HEK293 (cell line): ENCODE data around the gene KRCC1.
"Not testable (repeated sequence)": the region's sequence is repeated elsewhere in the genome, so short reads cannot be mapped to it uniquely, and the experiment has no call there.

ENCODE experiments used
- CTCF ChIA-PET: fragments of 350-600 bp; formaldehyde crosslinking; extraction: SDS; loops from one replicate; lab custom pipeline; 2021; ENCODE audit warnings: antibody characterized with exemption; lab: Yijun Ruan, JAX
- POLR2A ChIA-PET: fragments of 300-600 bp; formaldehyde crosslinking; extraction: SDS; loops from one replicate; lab custom pipeline; 2020; ENCODE audit warnings: antibody characterized with exemption, inconsistent platforms; lab: Yijun Ruan, JAX
- H3K27ac ChIP-seq: fragments of 200-500 bp; sonication (Bioruptor generic); 2 replicates; pipeline ENCODE4 v1.5.1; 2014; ENCODE audit warnings: low read depth, low read length, control low read depth, inconsistent platforms; ENCODE audit errors: extremely low read depth
- H3K36me3 ChIP-seq, 2 experiments: fragments of 200-500 bp in 1 of 2; sonication (Bioruptor generic) in 1 of 2; 1 replicate in 1 of 2; 2 replicates in 1 of 2; pipeline ENCODE4 v1.5.1; 2014 to 2017; ENCODE audit warnings: inconsistent platforms in 2 of 2, low read length in 2 of 2; ENCODE audit not compliant: control insufficient read depth in 2 of 2, insufficient read depth in 1 of 2
- H3K4me1 ChIP-seq: fragments of 200-500 bp; sonication (Bioruptor generic); 2 replicates; pipeline ENCODE4 v1.5.1; 2014; ENCODE audit warnings: mild to moderate bottlenecking, low read length, inconsistent platforms; ENCODE audit not compliant: control insufficient read depth, insufficient read depth
- H3K4me3 ChIP-seq: 2 replicates; pipeline ENCODE4 v1.5.1; 2011; ENCODE audit warnings: low read depth, mild to moderate bottlenecking, control low read depth, low read length, moderate library complexity
- H3K9me3 ChIP-seq: fragments of 200-500 bp; sonication (Bioruptor generic); 2 replicates; pipeline ENCODE4 v1.5.1; 2014; ENCODE audit warnings: low read depth, low read length, inconsistent platforms; ENCODE audit not compliant: control insufficient read depth, insufficient read depth
- EGR2 ChIP-seq: fragments of 450-650 bp; formaldehyde crosslinking; IDR thresholded peaks from 2 replicates; pipeline ENCODE4 v1.5.1; 2016; ENCODE audit warnings: low read depth, missing biosample characterization, missing genetic modification characterization
- HOXA7 ChIP-seq: sonication (generic); formaldehyde crosslinking; IDR thresholded peaks from 2 replicates; pipeline ENCODE4 v1.8.1; 2022; ENCODE audit warnings: missing genetic modification reagents, borderline replicate concordance
- HOXD13 ChIP-seq: sonication (generic); formaldehyde crosslinking; IDR thresholded peaks from 2 replicates; pipeline ENCODE4 v1.8.0; 2022; ENCODE audit warnings: missing genetic modification reagents, borderline replicate concordance
- KLF1 ChIP-seq: fragments of 450-650 bp; formaldehyde crosslinking; IDR thresholded peaks from 2 replicates; pipeline ENCODE4 v1.5.1; 2016; ENCODE audit warnings: missing biosample characterization, missing genetic modification characterization
- KLF8 ChIP-seq: fragments of 450-650 bp; formaldehyde crosslinking; IDR thresholded peaks from 2 replicates; pipeline ENCODE4 v1.5.1; 2016; ENCODE audit warnings: missing biosample characterization, missing genetic modification characterization
- RBAK ChIP-seq: fragments of 450-650 bp; formaldehyde crosslinking; IDR thresholded peaks from 2 replicates; pipeline ENCODE4 v1.5.1; 2016; ENCODE audit warnings: missing biosample characterization, missing genetic modification characterization
- SP2 ChIP-seq: fragments of 450-650 bp; formaldehyde crosslinking; IDR thresholded peaks from 2 replicates; pipeline ENCODE4 v1.5.1; 2016; ENCODE audit warnings: missing biosample characterization, missing genetic modification characterization
- SP3 ChIP-seq: fragments of 450-650 bp; formaldehyde crosslinking; IDR thresholded peaks from 2 replicates; pipeline ENCODE4 v1.5.1; 2016; ENCODE audit warnings: missing biosample characterization, missing genetic modification characterization
- ZBTB11 ChIP-seq: fragments of 450-650 bp; formaldehyde crosslinking; conservative IDR thresholded peaks from 2 replicates; pipeline ENCODE4 v1.5.1; 2016; ENCODE audit warnings: low read depth, missing biosample characterization, missing genetic modification characterization
- ZBTB7A ChIP-seq: fragments of 450-650 bp; formaldehyde crosslinking; IDR thresholded peaks from 2 replicates; pipeline ENCODE4 v1.5.1; 2016; ENCODE audit warnings: low read depth, missing biosample characterization, missing genetic modification characterization
- ZNF114 ChIP-seq: fragments of 450-650 bp; formaldehyde crosslinking; IDR thresholded peaks from 2 replicates; pipeline ENCODE4 v1.5.0; 2017; ENCODE audit warnings: missing biosample characterization, missing genetic modification characterization
- ZNF140 ChIP-seq: fragments of 450-650 bp; formaldehyde crosslinking; IDR thresholded peaks from 2 replicates; pipeline ENCODE4 v1.5.1; 2016; ENCODE audit warnings: missing biosample characterization, missing genetic modification characterization
- ZNF157 ChIP-seq: fragments of 450-650 bp; formaldehyde crosslinking; IDR thresholded peaks from 2 replicates; pipeline ENCODE4 v1.5.1; 2016; ENCODE audit warnings: missing biosample characterization, missing genetic modification characterization
- ZNF19 ChIP-seq: fragments of 450-650 bp; formaldehyde crosslinking; IDR thresholded peaks from 2 replicates; pipeline ENCODE4; 2016; ENCODE audit warnings: missing biosample characterization, missing genetic modification characterization, low read depth
- ZNF239 ChIP-seq: fragments of 450-650 bp; formaldehyde crosslinking; IDR thresholded peaks from 2 replicates; pipeline ENCODE4 v1.5.1; 2016; ENCODE audit warnings: missing biosample characterization, missing genetic modification characterization
- ZNF324 ChIP-seq: fragments of 450-650 bp; formaldehyde crosslinking; IDR thresholded peaks from 2 replicates; pipeline ENCODE4 v1.5.1; 2016; ENCODE audit warnings: missing biosample characterization, missing genetic modification characterization
- ZNF354C ChIP-seq: fragments of 450-650 bp; formaldehyde crosslinking; IDR thresholded peaks from 2 replicates; pipeline ENCODE4 v1.5.1; 2016; ENCODE audit warnings: missing biosample characterization, missing genetic modification characterization, low read depth, borderline replicate concordance
- ZNF433 ChIP-seq: fragments of 450-650 bp; formaldehyde crosslinking; IDR thresholded peaks from 2 replicates; pipeline ENCODE4 v1.5.1; 2016; ENCODE audit warnings: missing biosample characterization, missing genetic modification characterization, low read depth
- ZNF48 ChIP-seq: fragments of 450-650 bp; formaldehyde crosslinking; IDR thresholded peaks from 2 replicates; pipeline ENCODE4 v1.5.1; 2016; ENCODE audit warnings: missing biosample characterization, missing genetic modification characterization
- ZNF549 ChIP-seq: fragments of 450-650 bp; IDR thresholded peaks from 2 replicates; pipeline ENCODE4 v1.5.1; 2018; ENCODE audit warnings: missing biosample characterization, missing genetic modification characterization, mild to moderate bottlenecking, inconsistent platforms, moderate library complexity
- ZNF610 ChIP-seq: fragments of 450-650 bp; formaldehyde crosslinking; IDR thresholded peaks from 2 replicates; pipeline ENCODE4 v1.5.1; 2016; ENCODE audit warnings: missing biosample characterization, missing genetic modification characterization, borderline replicate concordance
- TF ChIP-seq, protein P1 (sequence below): fragments of 450-650 bp; formaldehyde crosslinking; IDR thresholded peaks from 2 replicates; pipeline ENCODE4 v1.5.1; 2016; ENCODE audit warnings: missing biosample characterization, missing genetic modification characterization
- TF ChIP-seq, protein P2 (sequence below): sonication (generic); formaldehyde crosslinking; IDR thresholded peaks from 2 replicates; pipeline ENCODE4 v1.8.1; 2022; ENCODE audit warnings: mild to moderate bottlenecking, moderate library complexity, missing genetic modification reagents
- TF ChIP-seq, protein P3 (sequence below): fragments of 450-650 bp; formaldehyde crosslinking; IDR thresholded peaks from 2 replicates; pipeline ENCODE4 v1.5.1; 2016; ENCODE audit warnings: missing biosample characterization, missing genetic modification characterization

KRCC1 gene

GRCh38 chr2:88048541-88048940 is 7.0 kb downstream of the KRCC1 start:
- Histone ChIP-seq H3K36me3 (no peaks in the 10 kb centered on the region; a peak in 1 of 3 replicates), H3K4me1 (no peaks in the 10 kb centered on the region), H3K27ac (no peak overlapping the region), H3K9me3 (no peaks in the 10 kb centered on the region), H3K4me3 (no peak overlapping the region)
- no peak for TF ChIP-seq SP3
- TF ChIP-seq, protein P1, sequence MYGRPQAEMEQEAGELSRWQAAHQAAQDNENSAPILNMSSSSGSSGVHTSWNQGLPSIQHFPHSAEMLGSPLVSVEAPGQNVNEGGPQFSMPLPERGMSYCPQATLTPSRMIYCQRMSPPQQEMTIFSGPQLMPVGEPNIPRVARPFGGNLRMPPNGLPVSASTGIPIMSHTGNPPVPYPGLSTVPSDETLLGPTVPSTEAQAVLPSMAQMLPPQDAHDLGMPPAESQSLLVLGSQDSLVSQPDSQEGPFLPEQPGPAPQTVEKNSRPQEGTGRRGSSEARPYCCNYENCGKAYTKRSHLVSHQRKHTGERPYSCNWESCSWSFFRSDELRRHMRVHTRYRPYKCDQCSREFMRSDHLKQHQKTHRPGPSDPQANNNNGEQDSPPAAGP (tag by site-specific recombination): no peak
- TF ChIP-seq HOXA7 (CRISPR knock-in tag): no peak
- TF ChIP-seq HOXD13 (CRISPR knock-in tag): no peak
- TF ChIP-seq ZNF19: no peak
- no peak for TF ChIP-seq RBAK (tag by site-specific recombination)
- TF ChIP-seq, protein P2, sequence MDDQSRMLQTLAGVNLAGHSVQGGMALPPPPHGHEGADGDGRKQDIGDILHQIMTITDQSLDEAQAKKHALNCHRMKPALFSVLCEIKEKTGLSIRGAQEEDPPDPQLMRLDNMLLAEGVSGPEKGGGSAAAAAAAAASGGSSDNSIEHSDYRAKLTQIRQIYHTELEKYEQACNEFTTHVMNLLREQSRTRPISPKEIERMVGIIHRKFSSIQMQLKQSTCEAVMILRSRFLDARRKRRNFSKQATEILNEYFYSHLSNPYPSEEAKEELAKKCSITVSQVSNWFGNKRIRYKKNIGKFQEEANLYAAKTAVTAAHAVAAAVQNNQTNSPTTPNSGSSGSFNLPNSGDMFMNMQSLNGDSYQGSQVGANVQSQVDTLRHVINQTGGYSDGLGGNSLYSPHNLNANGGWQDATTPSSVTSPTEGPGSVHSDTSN (CRISPR knock-in tag): no peak
- no peak for TF ChIP-seq KLF8
- no peak for TF ChIP-seq ZNF114
- TF ChIP-seq ZNF157 (tag by site-specific recombination): no peak
- TF ChIP-seq ZNF433 (tag by site-specific recombination): no peak
- TF ChIP-seq ZNF324 (tag by site-specific recombination): no peak
- TF ChIP-seq ZNF549 (tag by site-specific recombination): no peak
- CTCF ChIA-PET: interaction anchor here (0.6 to 2.9 kb wide), 2 partner anchors 12 to 68 kb away, joined by 3 to 17 read pairs; no protein-coding TSS in a partner anchor
- POLR2A ChIA-PET: no interaction called here

- H3K4me3 ChIP-seq, H3K27ac ChIP-seq, H3K4me1 ChIP-seq, POLR2A ChIA-PET, H3K36me3 ChIP-seq, H3K9me3 ChIP-seq: not testable (repeated sequence)
- CTCF ChIA-PET: interaction anchor here (1.2 to 1.3 kb wide), 2 partner anchors 15 kb away, joined by 4 to 5 read pairs; no protein-coding TSS in a partner anchor
These were observed 10.0 kb downstream of the KRCC1 start for GRCh38 chr2:88045561-88045960.

GRCh38 chr2:88042476-88042875 is 13.1 kb downstream of the KRCC1 start:
- TF ChIP-seq ZNF239 (no peak), EGR2 (tag by site-specific recombination) (no peak), ZBTB7A (tag by site-specific recombination) (no peak), ZNF610 (tag by site-specific recombination) (no peak), ZNF324 (tag by site-specific recombination) (no peak), ZNF48 (tag by site-specific recombination) (no peak), ZNF433 (tag by site-specific recombination) (no peak), ZNF140 (tag by site-specific recombination) (no peak), ZNF354C (tag by site-specific recombination) (no peak), SP2 (tag by site-specific recombination) (no peak), KLF1 (tag by site-specific recombination) (no peak), ZBTB11 (tag by site-specific recombination) (no peak)
- TF ChIP-seq, protein P3, sequence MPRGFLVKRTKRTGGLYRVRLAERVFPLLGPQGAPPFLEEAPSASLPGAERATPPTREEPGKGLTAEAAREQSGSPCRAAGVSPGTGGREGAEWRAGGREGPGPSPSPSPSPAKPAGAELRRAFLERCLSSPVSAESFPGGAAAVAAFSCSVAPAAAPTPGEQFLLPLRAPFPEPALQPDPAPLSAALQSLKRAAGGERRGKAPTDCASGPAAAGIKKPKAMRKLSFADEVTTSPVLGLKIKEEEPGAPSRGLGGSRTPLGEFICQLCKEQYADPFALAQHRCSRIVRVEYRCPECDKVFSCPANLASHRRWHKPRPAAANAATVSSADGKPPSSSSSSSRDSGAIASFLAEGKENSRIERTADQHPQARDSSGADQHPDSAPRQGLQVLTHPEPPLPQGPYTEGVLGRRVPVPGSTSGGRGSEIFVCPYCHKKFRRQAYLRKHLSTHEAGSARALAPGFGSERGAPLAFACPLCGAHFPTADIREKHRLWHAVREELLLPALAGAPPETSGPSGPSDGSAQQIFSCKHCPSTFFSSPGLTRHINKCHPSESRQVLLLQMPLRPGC: no peak
- ChIA-PET POLR2A (interaction anchor here (0.6 to 0.7 kb wide), 2 partner anchors 8 to 706 kb away, joined by 7 read pairs; no protein-coding TSS in a partner anchor), CTCF (no interaction called here)
- H3K9me3 ChIP-seq: no peaks in the 10 kb centered on the region
- H3K4me3 ChIP-seq: no peak overlapping the region
- H3K27ac ChIP-seq: no peak overlapping the region
- no peaks in the 10 kb centered on the region; a peak in 1 of 3 replicates for H3K36me3 ChIP-seq
- H3K4me1 ChIP-seq: no peaks in the 10 kb centered on the region
